Measurements from ENCODE around the gene GDNF. TPM values are rescaled to one million over a fixed set of nuclear protein-coding genes. Genes with fewer than 3 reads are reported as not detected.
A peak's percentile ranks its signal among the peaks of the same experiment; 100 is the strongest.
"Not testable (repeated sequence)": the region's sequence is repeated elsewhere in the genome, so short reads cannot be mapped to it uniquely, and the experiment has no call there.

GDNF gene
- total RNA-seq, 1 experiment from 2014 or later = not detected

GRCh38 chr5:37799865-37800421, 39.9 kb downstream of the GDNF start:
- DNase-seq (ENCODE audit: low read depth) = no peak
- in situ Hi-C loops (cut with HindIII; ENCODE audit: low pct_unique_long_range_greater_than_20kb, low sequenced_read_pairs) = no loop called here

- DNase-seq (ENCODE audit: low read depth); in situ Hi-C loops (cut with HindIII; ENCODE audit: low pct_unique_long_range_greater_than_20kb, low sequenced_read_pairs): not testable (repeated sequence)
Observed at GRCh38 chr5:37796435-37796834, 43.4 kb downstream of the GDNF start.

GRCh38 chr5:37795292-37795691, 44.5 kb downstream of the GDNF start:
- in situ Hi-C loops (cut with HindIII; ENCODE audit: low pct_unique_long_range_greater_than_20kb, low sequenced_read_pairs); DNase-seq (ENCODE audit: low read depth): not testable (repeated sequence)

GRCh38 chr5:37792975-37793631, 46.7 kb downstream of the GDNF start:
- peak; percentile 46 for DNase-seq (ENCODE audit: low read depth)
- in situ Hi-C loops (cut with HindIII; ENCODE audit: low pct_unique_long_range_greater_than_20kb, low sequenced_read_pairs) = no loop called here

- in situ Hi-C loops (cut with HindIII; ENCODE audit: low pct_unique_long_range_greater_than_20kb, low sequenced_read_pairs) = no loop called here
- no peak for DNase-seq (ENCODE audit: low read depth)
Observed at GRCh38 chr5:37791321-37791720, 48.5 kb downstream of the GDNF start.

GRCh38 chr5:37789991-37790390, 49.9 kb downstream of the GDNF start:
- DNase-seq (ENCODE audit: low read depth) = peak; percentile 6
- in situ Hi-C loops (cut with HindIII; ENCODE audit: low pct_unique_long_range_greater_than_20kb, low sequenced_read_pairs) = no loop called here

DNA sequence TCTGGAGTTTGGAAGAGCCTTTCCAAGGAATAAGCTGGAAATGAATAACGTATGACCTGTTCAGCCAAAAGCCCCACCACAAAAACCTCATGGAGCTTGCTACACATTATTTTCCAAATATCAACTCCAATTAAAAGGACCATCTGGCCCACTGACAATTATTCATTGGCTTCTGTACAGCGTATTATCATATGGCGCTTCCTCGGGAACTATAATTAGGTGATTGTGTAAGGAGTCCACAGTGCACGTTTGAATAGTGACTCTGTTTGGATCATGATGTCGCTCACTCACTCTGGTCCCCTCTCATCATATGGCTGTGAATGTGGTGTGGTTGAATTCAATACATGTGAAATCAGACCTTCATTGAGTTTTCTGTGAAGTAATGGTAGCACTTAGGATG, 52.1 kb downstream of the GDNF start:
- in situ Hi-C loops (cut with HindIII; ENCODE audit: low pct_unique_long_range_greater_than_20kb, low sequenced_read_pairs) = no loop called here
- DNase-seq (ENCODE audit: low read depth) = no peak

GRCh38 chr5:37786862-37787519, 52.9 kb downstream of the GDNF start:
- in situ Hi-C loops (cut with HindIII; ENCODE audit: low pct_unique_long_range_greater_than_20kb, low sequenced_read_pairs) = no loop called here
- peak; percentile 7 for DNase-seq (ENCODE audit: low read depth)

DNA sequence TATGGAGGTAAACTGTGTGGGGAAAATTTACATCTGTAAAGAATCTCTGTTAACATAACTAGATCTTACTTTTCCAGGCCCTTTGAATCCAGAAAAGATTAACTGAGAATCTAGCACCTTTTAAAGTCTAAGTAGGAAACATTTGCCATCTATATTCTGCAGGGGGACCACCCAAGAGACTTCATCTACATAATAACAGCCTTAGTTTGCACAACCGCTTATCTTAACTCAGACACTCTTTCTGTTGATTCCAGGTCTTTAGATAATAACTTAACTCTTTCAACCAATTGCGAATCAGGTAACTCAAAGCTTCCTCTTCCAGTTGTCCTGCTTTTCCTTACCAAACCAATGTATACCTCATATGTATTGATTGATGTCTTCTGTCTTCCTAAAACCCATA, 53.4 kb downstream of the GDNF start:
- in situ Hi-C loops (cut with HindIII; ENCODE audit: low pct_unique_long_range_greater_than_20kb, low sequenced_read_pairs) = no loop called here
- no peak for DNase-seq (ENCODE audit: low read depth)

GRCh38 chr5:37781409-37781808, 58.4 kb downstream of the GDNF start:
- DNase-seq (ENCODE audit: low read depth); in situ Hi-C loops (cut with HindIII; ENCODE audit: low pct_unique_long_range_greater_than_20kb, low sequenced_read_pairs): not testable (repeated sequence)

DNA sequence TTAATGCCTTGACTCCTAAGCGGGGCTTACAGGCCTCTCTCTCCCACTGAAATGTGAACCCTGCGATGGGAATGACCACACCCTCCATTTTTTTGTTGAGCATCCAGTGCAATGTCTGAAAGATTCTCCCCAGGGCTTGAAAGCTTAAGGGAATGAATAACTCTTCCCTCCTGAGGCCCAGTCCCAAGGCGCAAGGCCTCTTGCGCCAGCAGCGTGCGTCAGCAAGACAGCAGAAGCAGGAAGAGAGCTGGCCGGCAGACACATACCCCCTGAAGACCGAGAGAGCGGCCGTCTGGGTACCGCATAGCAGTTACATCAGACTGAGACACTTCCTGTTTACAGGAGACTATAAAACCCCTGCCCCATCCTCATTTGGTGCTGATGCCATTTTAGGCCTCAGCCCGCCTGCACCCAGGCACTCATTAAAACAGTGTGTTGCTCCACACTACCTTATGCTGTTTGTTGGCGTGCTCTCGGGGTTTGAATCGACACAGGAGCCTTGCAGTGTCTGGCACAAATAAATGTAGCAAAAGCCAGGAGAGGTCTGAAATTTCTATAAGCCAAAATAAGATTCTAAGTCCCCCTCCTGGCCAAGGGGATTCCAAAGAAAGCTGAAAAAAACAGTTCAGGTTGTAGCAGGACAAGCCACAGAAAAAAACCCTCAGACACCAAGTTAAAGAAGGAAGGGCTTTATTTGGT, 62.3 kb downstream of the GDNF start:
- no peak for DNase-seq (ENCODE audit: low read depth)
- in situ Hi-C loops (cut with HindIII; ENCODE audit: low pct_unique_long_range_greater_than_20kb, low sequenced_read_pairs) = no loop called here

DNA sequence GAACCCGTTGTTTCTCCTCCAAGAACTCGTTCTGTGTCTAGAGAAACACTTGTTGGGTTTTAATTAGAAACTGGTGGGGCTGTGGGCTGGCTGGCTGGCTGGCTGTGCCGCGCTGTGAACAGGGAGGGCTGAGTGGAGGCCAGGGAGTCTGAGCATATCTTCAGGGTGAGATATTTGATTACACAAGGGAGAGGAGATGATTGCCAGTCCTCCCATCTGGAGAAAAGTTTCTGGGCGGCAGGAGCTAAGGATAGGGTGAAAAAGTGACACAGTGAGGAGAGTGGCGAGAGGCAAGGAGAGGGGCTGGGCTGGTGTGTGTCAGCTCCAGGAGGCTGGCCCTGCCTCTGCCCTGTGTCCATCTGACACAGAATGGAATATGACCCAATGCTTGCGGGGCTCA, 63.0 kb downstream of the GDNF start:
- in situ Hi-C loops (cut with HindIII; ENCODE audit: low pct_unique_long_range_greater_than_20kb, low sequenced_read_pairs) = no loop called here
- no peak for DNase-seq (ENCODE audit: low read depth)

- peak; percentile 8 for DNase-seq (ENCODE audit: low read depth)
- in situ Hi-C loops (cut with HindIII; ENCODE audit: low pct_unique_long_range_greater_than_20kb, low sequenced_read_pairs) = no loop called here
Observed at GRCh38 chr5:37774912-37775483, 64.8 kb downstream of the GDNF start.

DNA sequence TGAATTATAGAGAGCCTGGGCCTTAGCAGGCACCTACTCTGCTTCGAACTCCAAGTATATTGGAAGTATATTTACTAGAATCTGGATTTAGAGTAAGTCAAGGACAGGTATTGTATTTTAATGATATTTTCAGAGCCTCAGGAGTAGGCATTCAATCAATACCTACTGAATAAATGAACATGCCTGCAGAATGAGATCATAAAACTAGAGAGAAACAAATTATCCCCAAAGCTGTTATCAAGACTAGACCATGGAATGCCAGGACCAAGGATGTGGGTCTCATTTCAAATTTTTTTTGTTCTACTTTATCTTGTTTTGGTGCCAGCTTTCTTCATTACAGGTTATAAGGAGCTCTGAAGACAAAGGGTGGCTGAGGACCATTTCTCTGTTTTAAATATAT, 66.0 kb downstream of the GDNF start:
- DNase-seq (ENCODE audit: low read depth) = no peak
- in situ Hi-C loops (cut with HindIII; ENCODE audit: low pct_unique_long_range_greater_than_20kb, low sequenced_read_pairs) = no loop called here

DNA sequence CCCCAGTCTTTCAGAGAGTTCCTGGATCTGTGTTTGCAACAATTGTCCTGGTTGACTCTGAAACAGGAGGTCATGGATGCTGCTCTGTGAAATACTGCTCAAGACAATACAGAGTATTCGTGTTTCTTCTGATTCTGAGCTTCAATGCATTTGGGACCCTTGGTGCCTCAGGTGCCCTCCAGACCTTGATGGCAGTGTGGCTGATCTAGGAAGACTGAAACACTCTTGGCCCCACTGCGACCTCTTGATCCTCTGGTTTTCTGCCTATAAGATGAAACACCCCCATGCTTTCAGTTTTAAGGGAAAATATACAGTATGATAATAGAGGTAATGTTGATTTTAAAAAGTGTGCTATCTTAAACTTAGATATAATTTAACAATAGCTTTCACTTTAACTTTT, 67.6 kb downstream of the GDNF start:
- DNase-seq (ENCODE audit: low read depth) = no peak
- in situ Hi-C loops (cut with HindIII; ENCODE audit: low pct_unique_long_range_greater_than_20kb, low sequenced_read_pairs) = no loop called here

DNA sequence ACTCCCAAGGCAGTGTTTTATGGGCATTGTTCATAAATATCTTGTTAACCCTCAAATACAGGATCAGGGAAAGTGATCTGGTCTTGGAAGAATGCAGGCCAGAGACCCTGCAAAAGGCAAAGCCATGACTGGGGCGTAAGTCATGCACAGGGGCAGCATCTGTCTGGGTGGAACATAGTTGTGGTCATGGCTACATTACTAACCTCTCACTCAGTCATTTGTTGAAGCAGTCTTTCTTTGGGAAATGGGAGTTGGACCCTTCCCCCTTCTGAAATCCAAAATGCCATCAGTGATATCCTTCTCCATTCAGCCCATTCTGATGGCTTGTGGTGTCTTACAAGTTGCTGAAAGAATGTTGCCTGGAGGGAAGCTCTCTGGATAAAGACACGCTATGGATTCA, 68.1 kb downstream of the GDNF start:
- in situ Hi-C loops (cut with HindIII; ENCODE audit: low pct_unique_long_range_greater_than_20kb, low sequenced_read_pairs) = no loop called here

DNA sequence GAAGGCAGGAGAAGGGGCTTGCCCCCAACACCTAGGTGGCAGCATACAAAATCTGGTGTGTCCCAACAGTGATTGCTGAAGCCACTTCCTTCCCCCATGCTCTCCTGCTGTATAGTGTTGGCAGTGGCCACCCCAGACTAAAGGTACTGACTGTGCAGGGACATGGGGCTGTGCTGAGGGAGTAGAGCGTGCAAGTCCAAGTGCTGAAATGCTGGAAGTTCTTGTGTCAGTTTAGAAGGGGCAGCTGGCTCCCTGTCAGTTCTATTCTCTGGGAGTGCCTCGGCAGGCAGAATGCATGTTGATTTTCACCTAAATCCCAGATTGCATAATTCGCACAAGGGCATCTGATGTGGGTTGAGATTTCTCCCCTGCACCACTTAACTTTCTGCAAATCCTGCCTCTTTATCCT, 68.6 kb downstream of the GDNF start:
- in situ Hi-C loops (cut with HindIII; ENCODE audit: low pct_unique_long_range_greater_than_20kb, low sequenced_read_pairs) = no loop called here
- DNase-seq (ENCODE audit: low read depth) = no peak

More for the DNA sequence above, 68.1 kb downstream of the GDNF start:
- DNase-seq (ENCODE audit: low read depth) = no peak

- in situ Hi-C loops (cut with HindIII; ENCODE audit: low pct_unique_long_range_greater_than_20kb, low sequenced_read_pairs) = no loop called here
- DNase-seq (ENCODE audit: low read depth) = no peak
Observed at GRCh38 chr5:37770786-37771185, 69.1 kb downstream of the GDNF start.

GRCh38 chr5:37769840-37770239, 70.0 kb downstream of the GDNF start:
- no peak for DNase-seq (ENCODE audit: low read depth)
- in situ Hi-C loops (cut with HindIII; ENCODE audit: low pct_unique_long_range_greater_than_20kb, low sequenced_read_pairs) = no loop called here
